ENCODE data around the gene PAPPA2.

DNA sequence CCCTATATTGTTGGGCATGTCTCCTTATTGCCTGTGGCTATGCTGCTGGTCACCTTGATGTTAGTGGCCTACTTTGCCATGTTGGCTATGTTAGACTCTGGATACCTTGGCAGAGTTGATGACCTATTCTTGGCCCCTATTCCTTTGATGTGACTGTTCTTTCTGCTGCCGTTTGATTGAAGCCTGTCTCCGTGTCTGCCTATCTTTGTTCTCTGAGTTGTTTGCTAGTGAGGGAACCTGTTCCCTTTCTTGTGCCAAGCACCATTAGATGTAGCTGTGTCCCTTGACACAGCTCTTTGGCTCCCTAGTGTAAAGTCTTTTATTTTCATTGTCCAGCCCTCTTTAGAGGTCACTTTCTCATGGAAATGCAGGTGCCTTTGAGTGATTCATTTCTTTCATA is 28.7 kb upstream of the PAPPA2 start:
- no peak for TF ChIP-seq POLR2A (IDR thresholded peaks at IDR 0.05; ENCODE audit: low read length)
- TF ChIP-seq GATA1 (IDR thresholded peaks at IDR 0.05; ENCODE audit: low read depth, low read length): no peak
